ENCODE results near the gene LRBA.

DNA sequence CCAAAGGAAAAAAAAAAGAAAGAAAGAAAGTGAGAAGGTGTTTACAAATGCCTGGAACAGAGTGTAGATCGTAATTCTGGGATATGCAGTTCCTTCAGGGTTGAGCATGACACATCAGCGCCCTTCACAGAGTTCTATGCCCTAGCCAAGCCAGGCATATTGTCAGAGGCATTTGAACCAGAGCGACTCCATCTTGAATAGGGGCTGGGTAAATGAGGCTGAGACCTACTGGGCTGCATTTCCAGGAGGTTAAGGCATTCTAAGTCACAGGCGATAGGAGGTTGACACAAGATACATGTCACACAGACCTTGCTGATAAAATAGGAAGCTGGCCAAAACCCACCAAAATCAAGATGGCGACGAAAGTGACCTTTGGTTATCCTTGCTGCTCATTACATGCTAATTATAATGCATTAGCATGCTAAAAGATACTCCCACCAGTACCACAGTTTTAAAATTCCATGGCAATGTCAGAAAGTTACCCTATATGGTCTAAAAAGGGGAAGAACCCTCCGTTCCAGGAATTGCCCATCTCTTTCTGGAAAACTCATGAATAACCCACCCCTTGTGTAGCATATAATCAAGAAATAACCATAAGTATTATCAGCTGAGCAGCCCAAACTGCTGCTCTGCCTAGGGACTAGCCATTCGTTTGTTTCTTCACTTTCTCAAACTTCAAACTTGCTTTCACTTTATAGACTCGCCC is 23.5 kb upstream of the LRBA start:
- TF ChIP-seq POLR2AphosphoS5 (IDR thresholded peaks at IDR 0.05) (no peak), CTCF (IDR thresholded peaks at IDR 0.05) (no peak)

Data from breast epithelium (tissue), 3 donors.